HepG2 (cell line): ENCODE data around the gene BCAS3. TPM values are rescaled to one million over a fixed set of nuclear protein-coding genes. Genes with fewer than 3 reads are reported as not detected.
A peak's percentile ranks its signal among the peaks of the same experiment; 100 is the strongest.

Experiments used
- ARNT ChIP-seq: fragments of 450-650 bp; IDR thresholded peaks from 2 replicates; pipeline ENCODE4 v1.6.1; 2017
- FOXM1 ChIP-seq: sonication (generic); formaldehyde crosslinking; IDR thresholded peaks from 2 replicates; pipeline ENCODE4 v1.5.0; 2020; ENCODE audit warnings: missing genetic modification reagents
- NCOA5 ChIP-seq: sonication (generic); formaldehyde crosslinking; IDR thresholded peaks from 2 replicates; pipeline ENCODE4 v1.4.0; 2020; ENCODE audit warnings: missing genetic modification reagents
- NCOR1 ChIP-seq: fragments of 200-600 bp; sonication (generic); IDR thresholded peaks from 2 replicates; pipeline ENCODE4 v1.7.0; 2017; ENCODE audit warnings: antibody characterized with exemption, low read length, borderline replicate concordance
- SALL1 ChIP-seq: sonication (generic); formaldehyde crosslinking; IDR thresholded peaks from 2 replicates; pipeline ENCODE4 v1.8.0; 2022; ENCODE audit warnings: mild to moderate bottlenecking, missing genetic modification reagents
- SOX5 ChIP-seq: IDR thresholded peaks from 2 replicates; pipeline ENCODE4 v1.6.1; 2016; ENCODE audit warnings: borderline replicate concordance
- ZBTB42 ChIP-seq: sonication (generic); formaldehyde crosslinking; IDR thresholded peaks from 2 replicates; pipeline ENCODE4 v1.5.0; 2020; ENCODE audit warnings: mild to moderate bottlenecking, missing genetic modification reagents
- ZNF121 ChIP-seq: sonication (generic); formaldehyde crosslinking; IDR thresholded peaks from 2 replicates; pipeline ENCODE4 v1.5.0; 2020; ENCODE audit warnings: mild to moderate bottlenecking, missing genetic modification reagents
- ZNF350 ChIP-seq: sonication (generic); formaldehyde crosslinking; IDR thresholded peaks from 2 replicates; pipeline ENCODE4 v1.4.0; 2020; ENCODE audit warnings: mild to moderate bottlenecking, low read depth, missing genetic modification reagents, borderline replicate concordance
- ZNF546 ChIP-seq: sonication (generic); formaldehyde crosslinking; conservative IDR thresholded peaks from 2 replicates; pipeline ENCODE4 v1.8.1; 2023; ENCODE audit warnings: mild to moderate bottlenecking, missing genetic modification reagents
- ZNF660 ChIP-seq: sonication (generic); formaldehyde crosslinking; IDR thresholded peaks from 2 replicates; pipeline ENCODE4 v1.5.1; 2020; ENCODE audit warnings: mild to moderate bottlenecking, low read depth, missing genetic modification reagents, borderline replicate concordance
- ZNF879 ChIP-seq: sonication (generic); formaldehyde crosslinking; IDR thresholded peaks from 2 replicates; pipeline ENCODE4 v1.8.1; 2023; ENCODE audit warnings: missing genetic modification reagents
- ZNF891 ChIP-seq: sonication (generic); formaldehyde crosslinking; IDR thresholded peaks from 2 replicates; pipeline ENCODE4 v1.5.0; 2020; ENCODE audit warnings: mild to moderate bottlenecking, missing genetic modification reagents
- polyA plus RNA-seq, 8 experiments: library from polyadenylated mRNA; depleted of rRNA in 3 of 8; stranded (reverse) in 7 of 8; unstranded in 1 of 8; fragments of >200 nt; fragmentation: Illumina TruSeq in 4 of 8; extraction: Trizol in 4 of 8; gene quantifications; 2 replicates each; pipeline versions ENCODE4 v1.2.1 to v1.2.3, GENCODE V29; 2011 to 2016; ENCODE audit warnings: low read depth in 4 of 8, missing spikeins in 1 of 8, mixed read lengths in 1 of 8; ENCODE audit not compliant: insufficient read depth in 1 of 8
- total RNA-seq, 5 experiments: library from RNA; depleted of rRNA; stranded (reverse); fragments of >200 nt; fragmentation: Illumina TruSeq; extraction: Trizol; gene quantifications; 2 replicates each; pipeline ENCODE4 v1.2.3, GENCODE V29; 2016; ENCODE audit warnings: low read depth in 1 of 5
- TF ChIP-seq, protein P1 (sequence below): sonication (generic); formaldehyde crosslinking; IDR thresholded peaks from 2 replicates; pipeline ENCODE4 v1.9.0; 2021; ENCODE audit warnings: missing genetic modification reagents, mild to moderate bottlenecking, borderline replicate concordance
- TF ChIP-seq, protein P2 (sequence below): IDR thresholded peaks from 2 replicates; pipeline ENCODE4 v1.6.1; 2016; ENCODE audit warnings: missing genetic modification reagents, missing compliant biosample characterization
- TF ChIP-seq, protein P3 (sequence below): sonication (generic); formaldehyde crosslinking; IDR thresholded peaks from 2 replicates; pipeline ENCODE4 v1.5.1; 2020; ENCODE audit warnings: missing genetic modification reagents, mild to moderate bottlenecking, borderline replicate concordance
- TF ChIP-seq, protein P4 (sequence below): IDR thresholded peaks from 2 replicates; pipeline ENCODE4 v1.6.1; 2016; ENCODE audit warnings: low read depth, control low read depth
- TF ChIP-seq, protein P5 (sequence below): sonication (generic); formaldehyde crosslinking; IDR thresholded peaks from 2 replicates; pipeline ENCODE4 v1.4.0; 2020; ENCODE audit warnings: missing genetic modification reagents

Gene BCAS3
- total and polyA plus RNA-seq, 2 of the 13 experiments (the other 11 are each of a cell fraction or from before 2014, with no cell fraction given) = 10.7 to 11.2 TPM

DNA sequence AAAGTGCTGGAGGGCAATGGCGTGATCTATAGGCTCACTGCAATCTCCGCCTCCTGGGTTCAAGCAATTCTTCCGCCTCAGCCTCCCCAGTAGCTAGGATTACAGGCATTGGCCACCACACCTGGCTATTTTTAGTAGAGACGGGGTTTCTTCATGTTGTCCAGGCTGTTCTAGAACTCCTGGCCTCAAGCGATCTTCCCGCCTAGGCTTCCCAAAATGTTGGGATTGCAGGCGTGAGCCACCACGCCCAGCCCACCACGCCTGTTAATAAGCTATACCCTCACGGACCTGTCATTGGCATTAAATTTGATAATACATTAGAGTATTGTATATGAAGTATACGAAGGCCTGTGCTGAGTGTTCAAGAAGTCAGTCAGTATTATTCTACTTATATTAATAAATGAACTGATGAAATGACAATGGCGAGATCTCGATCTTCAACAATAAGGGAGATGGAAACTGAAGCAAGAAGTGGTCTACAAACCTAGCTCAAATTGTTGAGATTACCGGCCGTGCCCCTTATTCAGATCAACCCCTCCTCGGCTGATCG lies 818 bp upstream of the BCAS3 start (continued):
- TF ChIP-seq, protein P1, sequence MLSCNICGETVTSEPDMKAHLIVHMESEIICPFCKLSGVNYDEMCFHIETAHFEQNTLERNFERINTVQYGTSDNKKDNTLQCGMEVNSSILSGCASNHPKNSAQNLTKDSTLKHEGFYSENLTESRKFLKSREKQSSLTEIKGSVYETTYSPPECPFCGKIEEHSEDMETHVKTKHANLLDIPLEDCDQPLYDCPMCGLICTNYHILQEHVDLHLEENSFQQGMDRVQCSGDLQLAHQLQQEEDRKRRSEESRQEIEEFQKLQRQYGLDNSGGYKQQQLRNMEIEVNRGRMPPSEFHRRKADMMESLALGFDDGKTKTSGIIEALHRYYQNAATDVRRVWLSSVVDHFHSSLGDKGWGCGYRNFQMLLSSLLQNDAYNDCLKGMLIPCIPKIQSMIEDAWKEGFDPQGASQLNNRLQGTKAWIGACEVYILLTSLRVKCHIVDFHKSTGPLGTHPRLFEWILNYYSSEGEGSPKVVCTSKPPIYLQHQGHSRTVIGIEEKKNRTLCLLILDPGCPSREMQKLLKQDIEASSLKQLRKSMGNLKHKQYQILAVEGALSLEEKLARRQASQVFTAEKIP (CRISPR knock-in tag) = no peak
- TF ChIP-seq ZNF350 (CRISPR knock-in tag) (0 out of 2 replicates have a peak, but pooled peaks have one; percentile 0), ZNF121 (CRISPR knock-in tag) (no peak), ARNT (no peak), NCOR1 (no peak), ZBTB42 (CRISPR knock-in tag) (0 out of 2 replicates have a peak, but pooled peaks have one; percentile 36), SALL1 (CRISPR knock-in tag) (no peak), ZNF546 (no peak), FOXM1 (CRISPR knock-in tag) (no peak), ZNF879 (no peak), ZNF660 (CRISPR knock-in tag) (no peak), ZNF891 (no peak), SOX5 (CRISPR knock-in tag) (no peak), NCOA5 (CRISPR knock-in tag) (no peak)
- TF ChIP-seq, protein P2, sequence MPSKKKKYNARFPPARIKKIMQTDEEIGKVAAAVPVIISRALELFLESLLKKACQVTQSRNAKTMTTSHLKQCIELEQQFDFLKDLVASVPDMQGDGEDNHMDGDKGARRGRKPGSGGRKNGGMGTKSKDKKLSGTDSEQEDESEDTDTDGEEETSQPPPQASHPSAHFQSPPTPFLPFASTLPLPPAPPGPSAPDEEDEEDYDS (CRISPR knock-in tag) = no peak
- TF ChIP-seq, protein P3, sequence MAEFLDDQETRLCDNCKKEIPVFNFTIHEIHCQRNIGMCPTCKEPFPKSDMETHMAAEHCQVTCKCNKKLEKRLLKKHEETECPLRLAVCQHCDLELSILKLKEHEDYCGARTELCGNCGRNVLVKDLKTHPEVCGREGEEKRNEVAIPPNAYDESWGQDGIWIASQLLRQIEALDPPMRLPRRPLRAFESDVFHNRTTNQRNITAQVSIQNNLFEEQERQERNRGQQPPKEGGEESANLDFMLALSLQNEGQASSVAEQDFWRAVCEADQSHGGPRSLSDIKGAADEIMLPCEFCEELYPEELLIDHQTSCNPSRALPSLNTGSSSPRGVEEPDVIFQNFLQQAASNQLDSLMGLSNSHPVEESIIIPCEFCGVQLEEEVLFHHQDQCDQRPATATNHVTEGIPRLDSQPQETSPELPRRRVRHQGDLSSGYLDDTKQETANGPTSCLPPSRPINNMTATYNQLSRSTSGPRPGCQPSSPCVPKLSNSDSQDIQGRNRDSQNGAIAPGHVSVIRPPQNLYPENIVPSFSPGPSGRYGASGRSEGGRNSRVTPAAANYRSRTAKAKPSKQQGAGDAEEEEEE (CRISPR knock-in tag) = peak; percentile 96; the same call in 1 of the 2 replicates
- TF ChIP-seq, protein P4, sequence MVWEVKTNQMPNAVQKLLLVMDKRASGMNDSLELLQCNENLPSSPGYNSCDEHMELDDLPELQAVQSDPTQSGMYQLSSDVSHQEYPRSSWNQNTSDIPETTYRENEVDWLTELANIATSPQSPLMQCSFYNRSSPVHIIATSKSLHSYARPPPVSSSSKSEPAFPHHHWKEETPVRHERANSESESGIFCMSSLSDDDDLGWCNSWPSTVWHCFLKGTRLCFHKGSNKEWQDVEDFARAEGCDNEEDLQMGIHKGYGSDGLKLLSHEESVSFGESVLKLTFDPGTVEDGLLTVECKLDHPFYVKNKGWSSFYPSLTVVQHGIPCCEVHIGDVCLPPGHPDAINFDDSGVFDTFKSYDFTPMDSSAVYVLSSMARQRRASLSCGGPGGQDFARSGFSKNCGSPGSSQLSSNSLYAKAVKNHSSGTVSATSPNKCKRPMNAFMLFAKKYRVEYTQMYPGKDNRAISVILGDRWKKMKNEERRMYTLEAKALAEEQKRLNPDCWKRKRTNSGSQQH (CRISPR knock-in tag) = no peak
- TF ChIP-seq, protein P5, sequence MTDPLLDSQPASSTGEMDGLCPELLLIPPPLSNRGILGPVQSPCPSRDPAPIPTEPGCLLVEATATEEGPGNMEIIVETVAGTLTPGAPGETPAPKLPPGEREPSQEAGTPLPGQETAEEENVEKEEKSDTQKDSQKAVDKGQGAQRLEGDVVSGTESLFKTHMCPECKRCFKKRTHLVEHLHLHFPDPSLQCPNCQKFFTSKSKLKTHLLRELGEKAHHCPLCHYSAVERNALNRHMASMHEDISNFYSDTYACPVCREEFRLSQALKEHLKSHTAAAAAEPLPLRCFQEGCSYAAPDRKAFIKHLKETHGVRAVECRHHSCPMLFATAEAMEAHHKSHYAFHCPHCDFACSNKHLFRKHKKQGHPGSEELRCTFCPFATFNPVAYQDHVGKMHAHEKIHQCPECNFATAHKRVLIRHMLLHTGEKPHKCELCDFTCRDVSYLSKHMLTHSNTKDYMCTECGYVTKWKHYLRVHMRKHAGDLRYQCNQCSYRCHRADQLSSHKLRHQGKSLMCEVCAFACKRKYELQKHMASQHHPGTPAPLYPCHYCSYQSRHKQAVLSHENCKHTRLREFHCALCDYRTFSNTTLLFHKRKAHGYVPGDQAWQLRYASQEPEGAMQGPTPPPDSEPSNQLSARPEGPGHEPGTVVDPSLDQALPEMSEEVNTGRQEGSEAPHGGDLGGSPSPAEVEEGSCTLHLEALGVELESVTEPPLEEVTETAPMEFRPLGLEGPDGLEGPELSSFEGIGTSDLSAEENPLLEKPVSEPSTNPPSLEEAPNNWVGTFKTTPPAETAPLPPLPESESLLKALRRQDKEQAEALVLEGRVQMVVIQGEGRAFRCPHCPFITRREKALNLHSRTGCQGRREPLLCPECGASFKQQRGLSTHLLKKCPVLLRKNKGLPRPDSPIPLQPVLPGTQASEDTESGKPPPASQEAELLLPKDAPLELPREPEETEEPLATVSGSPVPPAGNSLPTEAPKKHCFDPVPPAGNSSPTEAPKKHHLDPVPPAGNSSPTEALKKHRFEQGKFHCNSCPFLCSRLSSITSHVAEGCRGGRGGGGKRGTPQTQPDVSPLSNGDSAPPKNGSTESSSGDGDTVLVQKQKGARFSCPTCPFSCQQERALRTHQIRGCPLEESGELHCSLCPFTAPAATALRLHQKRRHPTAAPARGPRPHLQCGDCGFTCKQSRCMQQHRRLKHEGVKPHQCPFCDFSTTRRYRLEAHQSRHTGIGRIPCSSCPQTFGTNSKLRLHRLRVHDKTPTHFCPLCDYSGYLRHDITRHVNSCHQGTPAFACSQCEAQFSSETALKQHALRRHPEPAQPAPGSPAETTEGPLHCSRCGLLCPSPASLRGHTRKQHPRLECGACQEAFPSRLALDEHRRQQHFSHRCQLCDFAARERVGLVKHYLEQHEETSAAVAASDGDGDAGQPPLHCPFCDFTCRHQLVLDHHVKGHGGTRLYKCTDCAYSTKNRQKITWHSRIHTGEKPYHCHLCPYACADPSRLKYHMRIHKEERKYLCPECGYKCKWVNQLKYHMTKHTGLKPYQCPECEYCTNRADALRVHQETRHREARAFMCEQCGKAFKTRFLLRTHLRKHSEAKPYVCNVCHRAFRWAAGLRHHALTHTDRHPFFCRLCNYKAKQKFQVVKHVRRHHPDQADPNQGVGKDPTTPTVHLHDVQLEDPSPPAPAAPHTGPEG = no peak
